Upper lobe of right lung (tissue), 1 donor: ENCODE data around the gene ARFGAP2. TPM values are rescaled to one million over a fixed set of nuclear protein-coding genes. Genes with fewer than 3 reads are reported as not detected.
"Not testable (repeated sequence)": the region's sequence is repeated elsewhere in the genome, so short reads cannot be mapped to it uniquely, and the experiment has no call there.

Experiments used
- ATAC-seq: fragments of 200-7000 bp; cut with Tn5 transposase; one replicate; pipeline ENCODE4 v1.9.1; 2020; ENCODE audit warnings: mild to moderate bottlenecking, moderate library complexity
- DNase-seq: peaks from one replicate; pipeline ENCODE4 v3.0.0-alpha.2; 2020
- H3K27ac ChIP-seq: fragments of 200-600 bp; one replicate; pipeline ENCODE4 v1.8.0; 2022
- H3K27me3 ChIP-seq: fragments of 200-600 bp; one replicate; pipeline ENCODE4 v1.8.0; 2022; ENCODE audit warnings: mild to moderate bottlenecking
- H3K36me3 ChIP-seq: fragments of 200-600 bp; one replicate; pipeline ENCODE4 v1.8.0; 2022
- H3K4me1 ChIP-seq: fragments of 200-600 bp; one replicate; pipeline ENCODE4 v1.8.0; 2022
- H3K4me3 ChIP-seq: fragments of 200-600 bp; one replicate; pipeline ENCODE4 v1.8.0; 2022; ENCODE audit warnings: mild to moderate bottlenecking
- H3K9me3 ChIP-seq: fragments of 200-600 bp; one replicate; pipeline ENCODE4 v1.8.0; 2022
- intact Hi-C: fragments of 100-400 bp; cut with DNase I; formaldehyde crosslinking; loops from one replicate; pipeline ENCODE4 v1.11.0; 2022
- total RNA-seq: library from RNA; stranded (reverse); fragmentation: NEBNext Ultra II Directional; extraction: Animal tissue kit (Norgen Biotek cat#: 25700); gene quantifications from one replicate; pipeline ENCODE4 v1.2.1, GENCODE V29; 2021
- TF ChIP-seq, protein P1 (sequence below): fragments of 200-600 bp; IDR thresholded peaks from one replicate; pipeline ENCODE4 v1.8.0; 2022; ENCODE audit warnings: antibody characterized with exemption
- donor health status: DM: no; HTN: yes; CAD: no; lungs with severe emphysema.

ARFGAP2 gene
- total RNA-seq, 1 donor from 2014 or later = 92.9 TPM

GRCh38 chr11:47204637-47204989, 27.9 kb upstream of the ARFGAP2 start:
- TF ChIP-seq, protein P1, sequence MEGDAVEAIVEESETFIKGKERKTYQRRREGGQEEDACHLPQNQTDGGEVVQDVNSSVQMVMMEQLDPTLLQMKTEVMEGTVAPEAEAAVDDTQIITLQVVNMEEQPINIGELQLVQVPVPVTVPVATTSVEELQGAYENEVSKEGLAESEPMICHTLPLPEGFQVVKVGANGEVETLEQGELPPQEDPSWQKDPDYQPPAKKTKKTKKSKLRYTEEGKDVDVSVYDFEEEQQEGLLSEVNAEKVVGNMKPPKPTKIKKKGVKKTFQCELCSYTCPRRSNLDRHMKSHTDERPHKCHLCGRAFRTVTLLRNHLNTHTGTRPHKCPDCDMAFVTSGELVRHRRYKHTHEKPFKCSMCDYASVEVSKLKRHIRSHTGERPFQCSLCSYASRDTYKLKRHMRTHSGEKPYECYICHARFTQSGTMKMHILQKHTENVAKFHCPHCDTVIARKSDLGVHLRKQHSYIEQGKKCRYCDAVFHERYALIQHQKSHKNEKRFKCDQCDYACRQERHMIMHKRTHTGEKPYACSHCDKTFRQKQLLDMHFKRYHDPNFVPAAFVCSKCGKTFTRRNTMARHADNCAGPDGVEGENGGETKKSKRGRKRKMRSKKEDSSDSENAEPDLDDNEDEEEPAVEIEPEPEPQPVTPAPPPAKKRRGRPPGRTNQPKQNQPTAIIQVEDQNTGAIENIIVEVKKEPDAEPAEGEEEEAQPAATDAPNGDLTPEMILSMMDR = no peak
- no peaks in the 10 kb centered on the region for H3K36me3 ChIP-seq
- no peaks in the 10 kb centered on the region for H3K4me1 ChIP-seq
- ATAC-seq (no peak), DNase-seq (no peak)
- no peak overlapping the region for H3K4me3 ChIP-seq
- intact Hi-C loops = no loop called here
- no peak overlapping the region for H3K27ac ChIP-seq
- no peaks in the 10 kb centered on the region for H3K9me3 ChIP-seq
- H3K27me3 ChIP-seq = no peaks in the 10 kb centered on the region

DNA sequence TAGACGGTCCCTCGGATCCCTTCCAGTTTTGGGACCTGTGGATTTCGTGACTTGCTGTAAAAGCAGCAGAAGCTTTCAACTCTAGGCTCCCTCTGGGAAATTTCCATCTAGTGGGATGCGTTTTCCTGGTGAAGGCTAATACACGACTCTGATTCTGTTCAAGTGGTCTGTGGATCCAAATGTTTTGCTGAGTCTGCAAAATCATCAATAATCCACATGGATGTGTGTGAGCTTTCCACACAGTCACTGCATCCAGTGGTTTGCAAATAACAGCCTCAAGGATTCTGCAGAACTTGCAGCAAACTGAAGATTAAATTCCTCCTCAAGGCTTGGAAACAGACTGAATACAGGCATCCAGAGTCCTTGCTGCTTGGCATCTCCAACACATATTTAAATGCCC, 25.9 kb upstream of the ARFGAP2 start:
- DNase-seq = no peak
- Histone ChIP-seq H3K4me3 (no peak overlapping the region), H3K27ac (no peak overlapping the region), H3K4me1 (no peaks in the 10 kb centered on the region), H3K36me3 (no peaks in the 10 kb centered on the region), H3K27me3 (no peaks in the 10 kb centered on the region), H3K9me3 (no peaks in the 10 kb centered on the region)
- TF ChIP-seq, protein P1 = no peak
- ATAC-seq = no peak
- intact Hi-C loops = no loop called here

DNA sequence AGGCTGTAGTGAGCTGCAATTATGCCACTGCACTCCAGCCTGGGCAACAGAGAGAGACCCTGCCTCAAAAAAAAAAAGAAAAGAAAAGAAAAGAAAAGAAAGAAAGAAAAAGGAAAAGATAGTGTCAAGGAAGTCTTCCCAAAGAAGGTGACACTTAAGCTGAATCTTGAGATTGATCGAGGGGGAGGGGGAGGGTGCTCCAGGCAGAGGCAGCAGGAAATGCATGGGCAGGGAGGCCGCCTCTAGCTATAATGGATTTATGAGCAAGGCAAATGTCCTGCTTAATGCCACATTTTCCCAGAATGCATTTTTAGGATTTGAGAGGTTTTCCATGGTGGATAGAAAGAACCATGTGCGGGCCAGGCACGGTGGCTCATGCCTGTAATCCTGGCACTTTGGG, 24.3 kb upstream of the ARFGAP2 start:
- no peak for DNase-seq
- no peak overlapping the region for H3K4me3 ChIP-seq
- no peak for ATAC-seq
- H3K9me3 ChIP-seq = no peaks in the 10 kb centered on the region
- intact Hi-C loops = no loop called here
- H3K4me1 ChIP-seq = no peaks in the 10 kb centered on the region
- no peaks in the 10 kb centered on the region for H3K27me3 ChIP-seq
- no peak overlapping the region for H3K27ac ChIP-seq
- H3K36me3 ChIP-seq = no peaks in the 10 kb centered on the region
- TF ChIP-seq, protein P1 = no peak

DNA sequence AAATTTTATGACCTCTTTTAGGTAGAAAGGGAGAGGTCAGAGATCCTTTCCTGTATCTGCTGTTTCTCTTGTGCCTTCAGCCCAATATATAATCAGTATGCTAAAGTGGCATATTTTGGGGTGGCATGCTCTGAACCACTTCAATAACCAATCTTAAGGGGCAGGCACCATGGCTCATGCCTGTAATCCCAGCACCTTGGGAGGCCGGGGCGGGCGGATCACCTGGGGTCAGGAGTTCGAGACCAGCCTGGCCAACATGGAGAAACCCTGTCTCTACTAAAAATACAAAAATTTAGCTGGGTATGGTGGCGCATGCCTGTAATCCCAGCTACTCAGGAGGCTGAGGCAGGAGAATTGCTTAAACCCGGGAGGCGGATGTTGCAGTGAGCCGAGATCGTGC, 21.5 kb upstream of the ARFGAP2 start:
- ATAC-seq = not testable (repeated sequence)

GRCh38 chr11:47192111-47192510, 15.4 kb upstream of the ARFGAP2 start:
- TF ChIP-seq, protein P1 = no peak
- Histone ChIP-seq H3K4me3 (no peak overlapping the region), H3K36me3 (no peaks in the 10 kb centered on the region), H3K27ac (no peak overlapping the region), H3K4me1 (peaks cover 17% of the 10 kb centered on the region), H3K9me3 (no peaks in the 10 kb centered on the region), H3K27me3 (no peaks in the 10 kb centered on the region)
- no peak for DNase-seq
- intact Hi-C loops = no loop called here
- ATAC-seq = no peak

More for the DNA sequence above, 21.5 kb upstream of the ARFGAP2 start:
- H3K27ac ChIP-seq, H3K27me3 ChIP-seq, intact Hi-C loops, H3K4me3 ChIP-seq, DNase-seq, H3K9me3 ChIP-seq, H3K4me1 ChIP-seq, H3K36me3 ChIP-seq: not testable (repeated sequence)

GRCh38 chr11:47191137-47191536, 14.5 kb upstream of the ARFGAP2 start:
- H3K36me3 ChIP-seq, H3K27ac ChIP-seq, H3K27me3 ChIP-seq, intact Hi-C loops, DNase-seq, H3K4me3 ChIP-seq, H3K9me3 ChIP-seq, ATAC-seq: not testable (repeated sequence)
- peaks cover 25% of the 10 kb centered on the region for H3K4me1 ChIP-seq

- peak; percentile 56 for ATAC-seq
Observed at GRCh38 chr11:47189100-47189834, 12.6 kb upstream of the ARFGAP2 start.

More at GRCh38 chr11:47189100-47189834, 12.6 kb upstream of the ARFGAP2 start:
- intact Hi-C loops = loop anchor here (10.0 kb wide), 1 partner anchor 166 kb away; the partner anchor contains the start of gene MYBPC3
- no peak overlapping the region for H3K27ac ChIP-seq
- no peaks in the 10 kb centered on the region for H3K27me3 ChIP-seq
- H3K36me3 ChIP-seq = no peaks in the 10 kb centered on the region
- no peak for DNase-seq
- H3K4me3 ChIP-seq = no peak overlapping the region
- H3K4me1 ChIP-seq = peaks cover 31% of the 10 kb centered on the region
- H3K9me3 ChIP-seq = no peaks in the 10 kb centered on the region
- TF ChIP-seq, protein P1 = no peak
